SH-SY5Y (cell line): Measurements from ENCODE around the gene DMPK.

ENCODE experiments used
- GATA2 ChIP-seq: IDR thresholded peaks from 2 replicates; pipeline ENCODE4 v1.6.1; 2011; ENCODE audit warnings: mild to moderate bottlenecking, low read depth, low read length
- GATA3 ChIP-seq: IDR thresholded peaks from 2 replicates; pipeline ENCODE4 v1.6.1; 2011; ENCODE audit warnings: low read depth, mild to moderate bottlenecking, low read length, moderate library complexity

GRCh38 chr19:45778010-45778661, 4.2 kb downstream of the DMPK start:
- TF ChIP-seq GATA2 (no peak), GATA3 (no peak)
